Cardiac muscle cell (in vitro differentiated cells and primary cell): Measurements from ENCODE around the gene ITGB2. TPM values are rescaled to one million over a fixed set of nuclear protein-coding genes. Genes with fewer than 3 reads are reported as not detected.
A peak's percentile ranks its signal among the peaks of the same experiment; 100 is the strongest.

Experiments
- DNase-seq, 2 donors: peaks; one replicate each; pipeline versions ENCODE4 v3.0.0 to v3.0.0-alpha.2; 2010 to 2017; ENCODE audit warnings: low read depth in 1 of 2, low spot score in 1 of 2
- H3K27ac ChIP-seq: fragments of 200-600 bp; sonication (generic); 2 replicates; pipeline ENCODE4 v1.5.1; 2016
- H3K27me3 ChIP-seq: fragments of 200-600 bp; sonication (generic); 2 replicates; pipeline ENCODE4 v1.6.0; 2016; ENCODE audit warnings: control low read depth
- H3K36me3 ChIP-seq: fragments of 200-600 bp; sonication (generic); 2 replicates; pipeline ENCODE4 v1.5.1; 2016; ENCODE audit warnings: control low read depth
- H3K4me1 ChIP-seq: fragments of 200-600 bp; sonication (generic); 2 replicates; pipeline ENCODE4 v1.8.1; 2017; ENCODE audit warnings: low read depth, mild to moderate bottlenecking, mixed run types
- H3K4me3 ChIP-seq: fragments of 200-600 bp; sonication (generic); 2 replicates; pipeline ENCODE4 v1.5.1; 2016; ENCODE audit warnings: mild to moderate bottlenecking
- H3K9me3 ChIP-seq: fragments of 200-600 bp; sonication (generic); 2 replicates; pipeline ENCODE4 v1.5.1; 2017; ENCODE audit warnings: low read depth, mild to moderate bottlenecking, control low read depth
- polyA plus RNA-seq: library from polyadenylated mRNA; unstranded; fragments of >200 nt; fragmentation: Nextera tagmentation; extraction: Ambion mirVana; gene quantifications from 2 replicates; pipeline ENCODE4 v1.2.1, GENCODE V29; 2016
- total RNA-seq: library from RNA; depleted of rRNA; stranded (reverse); fragments of >200 nt; gene quantifications from 2 replicates; pipeline ENCODE4 v1.2.3, GENCODE V29; 2016
- TF ChIP-seq, protein P1 (sequence below): IDR thresholded peaks from 2 replicates; pipeline ENCODE4 v1.5.1; 2012; ENCODE audit warnings: low read depth, mild to moderate bottlenecking, low read length

Gene ITGB2
- total and polyA plus RNA-seq, 2 experiments from 2014 or later = 0.27 to 0.57 TPM

DNA sequence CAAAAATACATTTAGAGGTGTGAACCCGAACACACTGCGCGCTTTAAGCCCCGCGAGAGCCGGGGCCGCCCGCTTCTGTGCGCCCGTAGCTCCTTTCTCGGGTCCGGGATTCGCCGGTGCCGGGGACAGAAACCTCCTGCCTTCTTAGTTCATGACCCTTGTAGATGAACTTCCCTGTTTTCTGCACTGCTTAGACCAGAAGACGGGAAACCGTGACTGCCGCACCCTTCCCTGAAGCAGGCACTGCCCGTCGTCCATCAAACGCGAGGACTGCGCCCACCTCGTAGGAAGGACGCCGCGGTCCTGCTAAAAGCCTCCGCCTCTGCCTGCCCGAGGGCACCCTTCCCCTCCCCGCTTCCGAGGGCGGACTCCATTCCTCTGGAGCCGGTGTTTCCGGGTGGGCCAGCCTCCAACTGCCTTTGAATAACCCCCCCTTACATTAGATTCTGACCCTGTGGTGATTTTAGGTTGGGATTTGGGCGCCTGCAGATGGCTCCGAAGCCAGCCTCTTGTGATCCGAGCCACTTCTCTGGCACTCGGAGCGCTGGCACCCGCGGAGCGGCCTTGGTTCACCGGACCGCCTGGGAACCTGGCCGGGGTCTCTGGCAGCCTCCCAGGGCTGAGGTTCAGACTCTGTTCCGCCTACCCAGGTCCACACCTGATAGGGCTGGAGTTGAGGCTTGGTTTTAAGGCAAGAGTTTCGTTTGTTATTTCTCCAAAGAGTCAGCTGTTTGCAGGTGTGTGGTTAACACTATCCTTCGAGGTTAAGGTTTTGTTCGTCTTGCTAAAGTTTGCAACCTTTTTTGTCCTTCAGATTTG lies 46.0 kb downstream of the ITGB2 start:
- no peaks in the 10 kb centered on the region for H3K36me3 ChIP-seq
- peaks cover 29% of the 10 kb centered on the region for H3K4me1 ChIP-seq
- no peaks in the 10 kb centered on the region for H3K9me3 ChIP-seq
- H3K27me3 ChIP-seq = peaks cover 26% of the 10 kb centered on the region
- TF ChIP-seq, protein P1, sequence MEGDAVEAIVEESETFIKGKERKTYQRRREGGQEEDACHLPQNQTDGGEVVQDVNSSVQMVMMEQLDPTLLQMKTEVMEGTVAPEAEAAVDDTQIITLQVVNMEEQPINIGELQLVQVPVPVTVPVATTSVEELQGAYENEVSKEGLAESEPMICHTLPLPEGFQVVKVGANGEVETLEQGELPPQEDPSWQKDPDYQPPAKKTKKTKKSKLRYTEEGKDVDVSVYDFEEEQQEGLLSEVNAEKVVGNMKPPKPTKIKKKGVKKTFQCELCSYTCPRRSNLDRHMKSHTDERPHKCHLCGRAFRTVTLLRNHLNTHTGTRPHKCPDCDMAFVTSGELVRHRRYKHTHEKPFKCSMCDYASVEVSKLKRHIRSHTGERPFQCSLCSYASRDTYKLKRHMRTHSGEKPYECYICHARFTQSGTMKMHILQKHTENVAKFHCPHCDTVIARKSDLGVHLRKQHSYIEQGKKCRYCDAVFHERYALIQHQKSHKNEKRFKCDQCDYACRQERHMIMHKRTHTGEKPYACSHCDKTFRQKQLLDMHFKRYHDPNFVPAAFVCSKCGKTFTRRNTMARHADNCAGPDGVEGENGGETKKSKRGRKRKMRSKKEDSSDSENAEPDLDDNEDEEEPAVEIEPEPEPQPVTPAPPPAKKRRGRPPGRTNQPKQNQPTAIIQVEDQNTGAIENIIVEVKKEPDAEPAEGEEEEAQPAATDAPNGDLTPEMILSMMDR = no peak
- DNase-seq = peak; percentile 17 to 50
- peak overlapping the region; percentile 51 for H3K27ac ChIP-seq
- H3K4me3 ChIP-seq = peak overlapping the region; percentile 64

DNA sequence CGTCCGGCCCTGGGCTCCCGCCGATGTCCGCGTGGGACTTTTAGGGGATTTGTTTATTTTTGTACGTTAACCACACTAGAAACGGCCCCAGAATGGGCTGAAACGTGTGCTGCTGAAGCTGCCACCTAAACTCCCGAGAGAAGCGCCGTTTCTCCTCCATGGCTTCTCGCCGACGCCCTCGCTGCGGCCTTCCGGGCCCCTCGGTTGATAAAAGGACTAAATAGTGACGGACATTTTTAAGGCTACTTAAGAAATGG lies 46.5 kb downstream of the ITGB2 start:
- Histone ChIP-seq H3K27me3 (peaks cover 26% of the 10 kb centered on the region), H3K27ac (peak overlapping the region; percentile 51), H3K9me3 (no peaks in the 10 kb centered on the region), H3K36me3 (no peaks in the 10 kb centered on the region), H3K4me3 (peak overlapping the region; percentile 64), H3K4me1 (peaks cover 31% of the 10 kb centered on the region)
- TF ChIP-seq, protein P1 = no peak
- no peak for DNase-seq

DNA sequence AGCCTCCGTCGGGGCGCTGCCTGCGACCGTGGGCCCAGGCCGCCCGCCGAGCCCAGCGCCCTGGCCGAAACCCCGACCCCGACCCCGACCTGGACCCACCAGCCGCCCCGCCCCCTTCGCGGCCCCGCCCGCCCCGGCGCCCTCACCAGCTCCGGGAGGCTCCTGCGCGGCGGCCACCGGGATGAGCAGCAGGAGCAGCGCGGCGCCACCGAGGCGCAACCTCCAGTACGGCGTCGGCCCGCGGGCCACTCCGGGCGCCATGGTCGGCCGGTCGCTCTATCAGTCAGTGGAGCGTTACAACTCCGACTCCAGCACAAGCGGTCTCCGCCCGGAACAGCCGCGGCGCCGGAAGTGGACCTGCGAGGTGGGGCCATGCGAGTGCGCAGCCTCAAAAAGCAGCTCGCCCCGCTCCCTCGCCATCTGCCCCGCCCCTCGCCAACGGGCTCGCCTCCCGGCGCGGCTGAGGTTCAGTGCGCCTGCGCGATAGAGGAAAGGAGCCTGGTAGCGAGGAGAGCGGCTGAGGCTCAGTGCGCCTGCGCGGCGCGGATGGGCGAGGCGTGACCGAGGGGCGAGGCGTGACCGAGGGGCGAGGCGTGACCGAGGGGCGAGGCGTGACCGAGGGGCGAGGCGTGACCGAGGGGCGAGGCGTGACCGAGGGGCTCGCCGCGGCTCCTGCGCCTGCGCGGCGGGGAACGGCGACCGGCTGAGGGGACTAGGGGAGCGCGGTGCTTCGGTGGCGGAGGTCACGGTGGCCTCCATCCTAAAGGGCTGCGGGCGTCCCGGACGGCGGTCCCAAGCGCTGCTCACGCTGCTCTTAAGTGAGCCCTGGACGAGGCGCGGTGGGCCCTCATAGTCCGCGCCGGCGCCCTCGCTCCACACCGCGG lies 47.1 kb downstream of the ITGB2 start, which contains the start of gene PTTG1IP:
PTTG1IP (minus strand) TSS at position 335 of the 884 bp plus-strand sequence; CDS start at position 261, 74 bp downstream.
- H3K27ac ChIP-seq = peak within 1 kb of the TSS; percentile 95

DNA sequence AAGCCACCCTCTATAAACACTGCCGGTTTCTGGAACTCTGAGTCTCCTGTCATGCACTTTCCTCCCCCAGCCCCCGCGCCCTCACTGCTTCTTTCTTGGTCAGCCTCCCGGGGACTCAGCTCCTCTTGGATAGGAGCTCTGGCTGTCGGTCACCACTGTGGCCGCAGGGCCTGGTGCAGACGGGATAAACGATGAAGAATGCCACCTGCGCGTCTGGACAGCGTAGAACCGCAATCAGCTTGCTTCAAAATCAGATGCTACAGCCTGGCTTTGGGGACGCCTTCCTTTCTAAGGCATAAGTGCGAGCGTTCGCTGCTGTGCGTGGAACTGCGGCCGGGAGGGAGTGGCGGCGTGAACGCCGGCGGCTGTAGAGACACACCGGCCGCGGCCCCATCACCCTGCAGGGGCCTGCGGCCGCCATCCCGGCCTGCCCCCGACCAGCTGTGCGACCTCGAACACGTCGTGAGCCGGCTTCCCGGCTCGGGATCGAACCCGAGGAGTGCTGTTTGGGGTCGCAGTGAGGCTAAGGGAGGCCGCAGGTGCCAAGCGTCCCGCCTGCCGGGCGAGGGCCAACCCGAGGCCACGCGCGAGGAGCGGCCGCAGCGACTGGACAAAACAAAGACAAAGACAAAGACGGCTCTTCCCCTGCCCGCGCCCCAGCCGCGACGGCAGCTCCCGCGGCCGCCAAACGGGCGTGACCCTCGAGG lies 47.9 kb downstream of the ITGB2 start:
- Histone ChIP-seq H3K9me3 (no peaks in the 10 kb centered on the region), H3K4me1 (peaks cover 31% of the 10 kb centered on the region), H3K27me3 (peaks cover 26% of the 10 kb centered on the region), H3K4me3 (peak overlapping the region; percentile 64), H3K27ac (peak overlapping the region; percentile 95), H3K36me3 (no peaks in the 10 kb centered on the region)
- TF ChIP-seq, protein P1 = no peak
- peak; percentile 47 to 55 for DNase-seq

More for the DNA sequence above, 47.1 kb downstream of the ITGB2 start, which contains the start of gene PTTG1IP:
- H3K36me3 ChIP-seq = no peaks in the 10 kb centered on the region
- peaks cover 26% of the 10 kb centered on the region for H3K27me3 ChIP-seq
- H3K9me3 ChIP-seq = no peaks in the 10 kb centered on the region
- TF ChIP-seq, protein P1 = no peak
- DNase-seq = peak; percentile 99
- H3K4me1 ChIP-seq = peaks cover 31% of the 10 kb centered on the region
- H3K4me3 ChIP-seq = peak within 1 kb of the TSS; percentile 64

DNA sequence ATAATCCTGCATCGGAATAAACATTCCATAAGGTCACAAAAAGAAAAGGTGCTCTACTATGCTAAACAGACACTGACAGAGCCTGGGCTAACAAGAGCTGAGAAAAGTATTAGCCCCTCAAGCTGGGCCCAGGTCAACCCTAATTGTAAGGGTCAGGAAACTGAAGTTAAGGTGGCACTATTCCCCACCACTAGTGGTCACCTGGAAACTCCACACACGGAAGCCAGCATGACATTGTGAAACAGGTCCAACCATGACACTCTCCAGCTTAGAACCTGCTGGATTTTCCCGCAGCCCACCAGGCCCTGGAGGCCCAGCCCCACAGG lies 48.4 kb downstream of the ITGB2 start:
- H3K36me3 ChIP-seq = no peaks in the 10 kb centered on the region
- peaks cover 26% of the 10 kb centered on the region for H3K27me3 ChIP-seq
- peak overlapping the region; percentile 64 for H3K4me3 ChIP-seq
- H3K4me1 ChIP-seq = peaks cover 31% of the 10 kb centered on the region
- peak overlapping the region; percentile 95 for H3K27ac ChIP-seq
- TF ChIP-seq, protein P1 = no peak
- no peaks in the 10 kb centered on the region for H3K9me3 ChIP-seq
- no peak for DNase-seq
